Gastrocnemius medialis (tissue), 4 donors: ENCODE measurements around the gene CSHL1. TPM values are rescaled to one million over a fixed set of nuclear protein-coding genes. Genes with fewer than 3 reads are reported as not detected.
"Not testable (repeated sequence)": the region's sequence is repeated elsewhere in the genome, so short reads cannot be mapped to it uniquely, and the experiment has no call there.

Experiments used
- ATAC-seq, 2 donors: fragments of 150-250 bp; one replicate each; pipeline ENCODE4 v1.9.1; 2016
- DNase-seq, 2 donors: peaks; one replicate each; pipeline ENCODE4 v3.0.0-alpha.2; 2019
- H3K27ac ChIP-seq, 4 donors: fragments of 200-600 bp; sonication (generic); 1 replicate in 1 of 4; 2 replicates in 3 of 4; pipeline ENCODE4 v1.5.1; 2016 to 2018; ENCODE audit warnings: mild to moderate bottlenecking in 2 of 4, moderate library complexity in 1 of 4
- H3K27me3 ChIP-seq, 3 donors: fragments of 200-600 bp; sonication (generic) in 2 of 3; 1 replicate in 1 of 3; 2 replicates in 2 of 3; pipeline versions ENCODE4 v1.5.1 to v1.6.0; 2016 to 2019; ENCODE audit warnings: mild to moderate bottlenecking in 1 of 3, moderate library complexity in 1 of 3
- H3K36me3 ChIP-seq, 2 donors: fragments of 200-600 bp; sonication (generic) in 1 of 2; one replicate each; pipeline ENCODE4 v1.5.1; 2017 to 2018
- H3K4me1 ChIP-seq, 2 donors: fragments of 200-600 bp; sonication (generic) in 1 of 2; one replicate each; pipeline ENCODE4 v1.5.1; 2016 to 2017; ENCODE audit warnings: mild to moderate bottlenecking in 2 of 2
- H3K4me3 ChIP-seq, 4 donors: fragments of 200-600 bp; sonication (generic) in 3 of 4; 1 replicate in 1 of 4; 2 replicates in 3 of 4; pipeline ENCODE4 v1.5.1; 2016 to 2019; ENCODE audit warnings: mild to moderate bottlenecking in 2 of 4
- H3K9me3 ChIP-seq, 3 donors: fragments of 200-600 bp; sonication (generic) in 2 of 3; 1 replicate in 1 of 3; 2 replicates in 2 of 3; pipeline ENCODE4 v1.5.1; 2016 to 2019
- POLR2A ChIP-seq, 2 donors: fragments of 450-650 bp; IDR thresholded peaks; one replicate each; pipeline ENCODE4 v1.6.1; 2017; ENCODE audit warnings: antibody characterized with exemption in 2 of 2, mild to moderate bottlenecking in 2 of 2, moderate library complexity in 2 of 2
- in situ Hi-C, 4 donors: fragments of 200-750 bp; cut with MboI; loops; one replicate each; pipeline versions ENCODE4 v1.15.0 to v1.8.0; 2017; ENCODE audit warnings: low sequenced_read_pairs in 4 of 4
- intact Hi-C: fragments of 100-400 bp; cut with DNase I; formaldehyde crosslinking; loops from one replicate; pipeline ENCODE4 v1.15.1; 2023; ENCODE audit warnings: low total_unique reads
- total RNA-seq, 4 donors: library from RNA; depleted of rRNA; stranded (reverse); fragments of >200 nt; gene quantifications; one replicate each; pipeline versions ENCODE4 v1.1.0 to v1.2.3, GENCODE V29; 2016
- TF ChIP-seq, protein P1 (sequence below), 5 experiments: fragments of 450-650 bp in 3 of 5; fragments of 200-600 bp in 2 of 5; sonication (generic) in 2 of 5; IDR thresholded peaks in 4 of 5; conservative IDR thresholded peaks in 1 of 5; 1 replicate in 4 of 5; 2 replicates in 1 of 5; pipeline ENCODE4 v1.5.1; 2016 to 2019; ENCODE audit warnings: antibody characterized with exemption in 5 of 5, mild to moderate bottlenecking in 3 of 5, moderate library complexity in 3 of 5

The CSHL1 gene
- total RNA-seq, 4 donors from 2014 or later = not detected

DNA sequence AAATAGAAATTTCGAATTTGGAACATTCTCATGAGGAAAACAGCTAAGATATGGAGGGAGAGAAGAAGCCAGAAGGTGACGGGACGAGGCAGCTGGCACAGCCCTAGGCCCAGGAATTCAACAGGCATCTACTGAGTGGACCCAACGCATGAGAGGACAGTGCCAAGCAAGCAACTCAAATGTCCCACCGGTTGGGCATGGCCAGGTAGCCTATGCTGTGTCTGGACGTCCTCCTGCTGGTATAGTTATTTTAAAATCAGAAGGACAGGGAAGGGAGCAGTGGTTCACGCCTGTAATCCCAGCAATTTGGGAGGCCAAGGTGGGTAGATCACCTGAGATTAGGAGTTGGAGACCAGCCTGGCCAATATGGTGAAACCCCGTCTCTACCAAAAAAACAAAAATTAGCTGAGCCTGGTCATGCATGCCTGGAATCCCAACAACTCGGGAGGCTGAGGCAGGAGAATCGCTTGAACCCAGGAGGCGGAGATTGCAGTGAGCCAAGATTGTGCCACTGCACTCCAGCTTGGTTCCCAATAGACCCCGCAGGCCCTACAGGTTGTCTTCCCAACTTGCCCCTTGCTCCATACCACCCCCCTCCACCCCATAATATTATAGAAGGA lies 5.6 kb upstream of the CSHL1 start:
- no peaks in the 10 kb centered on the region for H3K36me3 ChIP-seq
- no peak overlapping the region for H3K27ac ChIP-seq
- peaks cover 3 to 4% of the 10 kb centered on the region in 2 donors for H3K4me1 ChIP-seq
- no peak overlapping the region for H3K4me3 ChIP-seq
- TF ChIP-seq, protein P1, sequence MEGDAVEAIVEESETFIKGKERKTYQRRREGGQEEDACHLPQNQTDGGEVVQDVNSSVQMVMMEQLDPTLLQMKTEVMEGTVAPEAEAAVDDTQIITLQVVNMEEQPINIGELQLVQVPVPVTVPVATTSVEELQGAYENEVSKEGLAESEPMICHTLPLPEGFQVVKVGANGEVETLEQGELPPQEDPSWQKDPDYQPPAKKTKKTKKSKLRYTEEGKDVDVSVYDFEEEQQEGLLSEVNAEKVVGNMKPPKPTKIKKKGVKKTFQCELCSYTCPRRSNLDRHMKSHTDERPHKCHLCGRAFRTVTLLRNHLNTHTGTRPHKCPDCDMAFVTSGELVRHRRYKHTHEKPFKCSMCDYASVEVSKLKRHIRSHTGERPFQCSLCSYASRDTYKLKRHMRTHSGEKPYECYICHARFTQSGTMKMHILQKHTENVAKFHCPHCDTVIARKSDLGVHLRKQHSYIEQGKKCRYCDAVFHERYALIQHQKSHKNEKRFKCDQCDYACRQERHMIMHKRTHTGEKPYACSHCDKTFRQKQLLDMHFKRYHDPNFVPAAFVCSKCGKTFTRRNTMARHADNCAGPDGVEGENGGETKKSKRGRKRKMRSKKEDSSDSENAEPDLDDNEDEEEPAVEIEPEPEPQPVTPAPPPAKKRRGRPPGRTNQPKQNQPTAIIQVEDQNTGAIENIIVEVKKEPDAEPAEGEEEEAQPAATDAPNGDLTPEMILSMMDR (IDR thresholded peaks at IDR 0.05 in 4 of 5, conservative IDR thresholded peaks at IDR 0.05 in 1 of 5) = no peak
- no peak for TF ChIP-seq POLR2A (IDR thresholded peaks at IDR 0.05)
- DNase-seq (no peak), ATAC-seq (no peak)
- in situ Hi-C loops = loop anchor here (10.0 to 25.0 kb wide), 7 partner anchors 108 to 521 kb away; partner anchors contain the start of genes ERN1 (in 2 of the 4), ICAM2 (in 1 of the 4) and MILR1 (in 1 of the 4)
- H3K27me3 ChIP-seq = no peaks in the 10 kb centered on the region
- no peaks in the 10 kb centered on the region for H3K9me3 ChIP-seq
- intact Hi-C loops = loop anchor here (5.0 to 10.0 kb wide), 2 partner anchors 216 to 358 kb away; partner anchors contain the start of gene ERN1

DNA sequence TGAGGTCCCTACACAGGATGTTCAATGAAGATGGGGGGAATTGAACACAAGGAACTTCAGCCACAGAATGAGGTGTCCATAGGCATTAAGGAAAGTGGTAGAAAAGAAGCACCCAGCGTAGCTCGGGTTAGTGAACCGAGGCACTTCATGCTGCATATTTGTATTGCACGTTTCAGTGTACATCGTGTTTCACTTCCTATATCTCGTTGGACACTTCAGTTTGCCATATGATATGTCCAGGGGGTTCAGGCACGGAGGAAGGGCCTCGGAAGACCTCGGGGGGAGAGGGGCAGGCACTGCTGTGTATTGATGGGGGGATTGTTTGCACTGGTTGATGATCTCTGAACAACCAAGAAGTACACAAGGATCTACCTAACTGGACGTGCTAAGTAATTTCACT lies 4.7 kb upstream of the CSHL1 start:
- H3K4me1 ChIP-seq, H3K27me3 ChIP-seq, H3K27ac ChIP-seq, ATAC-seq, H3K36me3 ChIP-seq, H3K4me3 ChIP-seq, H3K9me3 ChIP-seq, DNase-seq: not testable (repeated sequence)
- in situ Hi-C loops = loop anchor here (10.0 to 25.0 kb wide), 7 partner anchors 109 to 522 kb away; partner anchors contain the start of genes ERN1 (in 2 of the 4), ICAM2 (in 1 of the 4) and MILR1 (in 1 of the 4)
- intact Hi-C loops = loop anchor here (5.0 to 10.0 kb wide), 2 partner anchors 217 to 359 kb away; partner anchors contain the start of gene ERN1

DNA sequence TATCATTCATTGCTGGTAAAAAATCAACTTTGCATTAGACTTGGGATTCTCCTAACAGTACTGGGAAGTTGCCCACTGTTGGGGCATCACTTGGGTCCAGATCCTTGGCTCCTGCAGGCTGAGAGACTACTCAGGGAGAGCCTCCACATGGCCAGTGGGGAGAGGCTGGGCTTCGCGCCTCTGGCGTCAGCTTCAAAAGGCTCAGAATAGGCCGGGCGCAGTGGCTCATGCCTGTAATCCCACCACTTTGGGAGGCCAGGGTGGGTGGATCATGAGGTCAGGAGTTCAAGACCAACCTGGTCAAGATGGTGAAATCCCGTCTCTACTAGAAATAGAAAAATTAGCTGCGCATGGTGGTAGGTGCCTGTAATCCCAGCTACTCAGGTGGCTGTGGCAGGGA lies 3.4 kb upstream of the CSHL1 start:
- H3K36me3 ChIP-seq = no peaks in the 10 kb centered on the region
- no peak overlapping the region for H3K4me3 ChIP-seq
- no peak for ATAC-seq
- in situ Hi-C loops = loop anchor here (5.0 to 25.0 kb wide), 8 partner anchors 108 to 523 kb away; partner anchors contain the start of genes ERN1 (in 2 of the 4), ICAM2 (in 2 of the 4) and MILR1 (in 1 of the 4)
- DNase-seq = no peak
- intact Hi-C loops = loop anchor here (10.0 kb wide), 1 partner anchor 360 kb away; no protein-coding TSS in a partner anchor
- no peak overlapping the region for H3K27ac ChIP-seq
- no peak for TF ChIP-seq POLR2A (IDR thresholded peaks at IDR 0.05)
- TF ChIP-seq, protein P1 (IDR thresholded peaks at IDR 0.05 in 4 of 5, conservative IDR thresholded peaks at IDR 0.05 in 1 of 5) = no peak
- H3K9me3 ChIP-seq = no peaks in the 10 kb centered on the region
- peaks cover 2 to 3% of the 10 kb centered on the region in 2 donors for H3K4me1 ChIP-seq
- no peaks in the 10 kb centered on the region for H3K27me3 ChIP-seq

DNA sequence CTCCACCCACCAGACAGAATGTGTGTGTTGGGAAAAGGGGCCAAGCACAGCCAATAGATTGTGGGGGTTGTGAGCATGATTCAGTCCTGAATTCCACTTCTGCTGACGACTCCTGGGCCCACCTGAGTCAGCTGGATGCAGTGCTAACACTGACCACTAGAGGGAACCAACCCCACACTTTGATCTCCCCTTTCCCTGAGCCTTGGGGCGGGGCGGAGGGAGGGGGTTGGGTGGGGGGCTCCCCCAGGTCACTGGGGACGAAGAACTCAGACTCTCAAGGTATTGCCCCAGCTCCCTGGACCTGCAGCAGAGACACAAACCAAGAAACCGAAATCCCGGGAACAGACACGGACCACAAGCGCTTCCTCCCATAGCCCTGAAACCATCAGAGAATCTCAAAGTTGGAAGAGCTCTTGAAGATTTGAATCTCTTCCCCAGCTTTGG lies 621 bp upstream of the CSHL1 start:
- H3K4me3 ChIP-seq = no peak overlapping the region
- no peaks in the 10 kb centered on the region for H3K9me3 ChIP-seq
- TF ChIP-seq POLR2A (IDR thresholded peaks at IDR 0.05) = no peak
- TF ChIP-seq, protein P1 (IDR thresholded peaks at IDR 0.05 in 4 of 5, conservative IDR thresholded peaks at IDR 0.05 in 1 of 5) = peak; percentile 41 to 94 (median 78)
- intact Hi-C loops = loop anchor here (2.0 to 10.0 kb wide), 2 partner anchors 113 to 363 kb away; no protein-coding TSS in a partner anchor
- H3K4me1 ChIP-seq = no peaks in the 10 kb centered on the region
- ATAC-seq (peak; percentile 64 to 68), DNase-seq (no peak)
- H3K36me3 ChIP-seq = no peaks in the 10 kb centered on the region
- H3K27me3 ChIP-seq = no peaks in the 10 kb centered on the region
- in situ Hi-C loops = loop anchor here (5.0 to 25.0 kb wide), 8 partner anchors 111 to 526 kb away; partner anchors contain the start of genes ERN1 (in 2 of the 4), ICAM2 (in 2 of the 4) and MILR1 (in 1 of the 4)
- no peak overlapping the region for H3K27ac ChIP-seq

DNA sequence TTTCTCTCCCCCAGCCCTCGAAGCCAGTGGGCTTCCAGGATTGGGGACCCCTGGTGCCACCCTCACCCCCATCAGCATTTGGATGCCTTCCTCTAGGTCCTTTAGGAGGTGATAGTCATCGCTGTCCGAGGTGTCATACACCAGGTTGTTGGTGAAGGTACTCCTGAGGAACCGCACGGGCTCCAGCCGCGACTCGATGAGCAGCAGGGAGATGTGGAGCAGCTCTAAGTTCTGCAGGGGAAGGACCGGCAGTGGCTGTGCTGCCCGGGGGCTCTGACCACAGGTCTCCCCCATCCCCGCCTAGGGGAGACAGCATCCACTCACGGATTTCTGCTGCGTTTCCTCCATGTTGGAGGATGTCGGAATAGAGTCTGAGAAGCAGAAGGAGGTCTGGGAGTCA lies 962 bp downstream of the CSHL1 start:
- ATAC-seq = no peak
- H3K4me3 ChIP-seq = no peak overlapping the region
- no peaks in the 10 kb centered on the region for H3K27me3 ChIP-seq
- intact Hi-C loops = loop anchor here (10.0 kb wide), 1 partner anchor 365 kb away; no protein-coding TSS in a partner anchor
- H3K4me1 ChIP-seq = no peaks in the 10 kb centered on the region
- no peak for DNase-seq
- in situ Hi-C loops = loop anchor here (5.0 to 25.0 kb wide), 8 partner anchors 112 to 527 kb away; partner anchors contain the start of genes ERN1 (in 2 of the 4), ICAM2 (in 2 of the 4) and MILR1 (in 1 of the 4)
- H3K36me3 ChIP-seq = no peaks in the 10 kb centered on the region
- TF ChIP-seq, protein P1 (IDR thresholded peaks at IDR 0.05 in 4 of 5, conservative IDR thresholded peaks at IDR 0.05 in 1 of 5) = no peak
- TF ChIP-seq POLR2A (IDR thresholded peaks at IDR 0.05) = no peak
- H3K27ac ChIP-seq = no peak overlapping the region
- no peaks in the 10 kb centered on the region for H3K9me3 ChIP-seq

DNA sequence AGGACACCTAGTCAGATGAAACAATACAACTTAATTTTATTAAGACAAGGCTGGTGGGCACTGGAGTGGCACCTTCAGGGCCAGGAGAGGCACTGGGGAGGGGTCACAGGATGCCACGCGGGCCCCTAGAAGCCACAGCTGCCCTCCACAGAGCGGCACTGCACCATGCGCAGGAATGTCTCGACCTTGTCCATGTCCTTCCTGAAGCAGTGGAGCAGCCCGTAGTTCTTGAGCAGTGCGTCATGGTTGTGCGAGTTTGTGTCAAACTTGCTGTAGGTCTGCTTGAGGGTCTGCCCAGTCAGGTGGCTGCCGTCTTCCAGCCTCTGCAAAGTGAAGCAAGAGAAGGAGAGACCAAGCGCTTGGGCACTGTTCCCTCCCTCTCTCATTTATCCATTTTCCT lies 1.5 kb downstream of the CSHL1 start:
- ATAC-seq, intact Hi-C loops, H3K9me3 ChIP-seq, H3K4me1 ChIP-seq, DNase-seq, H3K36me3 ChIP-seq, H3K4me3 ChIP-seq, H3K27ac ChIP-seq, H3K27me3 ChIP-seq: not testable (repeated sequence)
- in situ Hi-C loops = loop anchor here (25.0 kb wide), 3 partner anchors 228 to 528 kb away; partner anchors contain the start of genes ERN1 (in 2 of the 4) and MILR1 (in 1 of the 4)

DNA sequence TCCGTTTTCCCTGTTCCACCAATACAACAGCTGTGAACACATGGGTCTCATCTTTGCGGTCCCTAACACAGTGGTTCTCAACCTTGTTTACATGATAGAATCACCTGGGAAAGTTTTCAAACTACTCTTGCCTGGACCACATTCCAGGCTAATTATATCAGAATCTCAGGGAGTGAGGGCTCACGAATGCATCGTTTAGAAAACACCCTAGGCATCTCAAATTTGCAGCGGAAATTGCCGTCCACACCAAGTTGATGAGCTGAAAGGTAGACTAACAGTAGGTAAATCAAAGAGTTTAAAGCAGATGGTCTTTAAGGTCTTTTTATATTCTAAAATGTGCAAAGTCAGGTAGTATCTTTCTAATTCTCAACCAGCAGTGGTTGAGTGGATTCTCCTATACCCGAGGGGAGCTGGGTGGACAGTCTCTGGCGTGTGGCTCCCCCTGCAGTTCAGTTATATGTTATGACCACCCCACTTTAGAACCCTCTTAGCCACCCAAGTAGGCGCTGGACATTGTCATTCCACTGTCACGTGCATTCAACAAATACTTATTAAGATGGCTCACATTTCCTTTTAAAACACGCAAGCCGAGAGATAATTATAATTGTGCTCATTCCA lies 3.8 kb downstream of the CSHL1 start:
- H3K4me3 ChIP-seq, intact Hi-C loops, H3K4me1 ChIP-seq, H3K36me3 ChIP-seq, ATAC-seq, H3K9me3 ChIP-seq, H3K27ac ChIP-seq, H3K27me3 ChIP-seq, DNase-seq: not testable (repeated sequence)
- in situ Hi-C loops = loop anchor here (25.0 kb wide), 3 partner anchors 230 to 530 kb away; partner anchors contain the start of genes ERN1 (in 2 of the 4) and MILR1 (in 1 of the 4)
